ENCODE results near the gene LMBRD1. TPM values are rescaled to one million over a fixed set of nuclear protein-coding genes. Genes with fewer than 3 reads are reported as not detected.

LMBRD1 gene
- total and polyA plus RNA-seq, 7 donors: 19.7 to 37.0 (median 25.5) TPM

DNA sequence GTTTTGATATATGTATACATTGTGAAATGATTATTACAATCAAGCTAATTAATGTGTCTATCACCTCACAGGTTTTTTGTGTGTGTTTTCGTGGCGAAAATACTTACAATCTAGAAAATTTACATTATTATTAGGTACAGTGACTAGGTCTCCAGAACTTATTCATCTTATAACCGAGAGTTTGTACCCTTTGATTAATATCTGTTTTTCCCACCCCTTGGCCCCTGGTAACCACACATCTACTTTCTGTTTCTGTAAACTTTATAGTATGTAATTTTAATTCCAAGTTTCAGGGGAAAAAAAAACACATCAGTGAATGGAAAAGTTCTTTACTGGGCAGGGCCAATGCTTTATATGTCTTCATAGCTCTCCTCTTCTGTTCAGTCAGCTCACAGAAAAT is 131.4 kb downstream of the LMBRD1 start:
- Histone ChIP-seq H3K27me3 (ENCODE audit: insufficient read depth in 3 of 3, low read length in 2 of 3) (no peaks in the 10 kb centered on the region), H3K4me3 (no peak overlapping the region), H3K9me3 (no peaks in the 10 kb centered on the region), H3K36me3 (ENCODE audit: insufficient read depth in 1 of 2, low read depth in 1 of 2) (peaks cover 0 to 6% of the 10 kb centered on the region in 2 donors), H3K4me1 (no peaks in the 10 kb centered on the region), H3K27ac (no peak overlapping the region)
- intact Hi-C loops (cut with DNase I): no loop called here
- TF ChIP-seq, protein P1, sequence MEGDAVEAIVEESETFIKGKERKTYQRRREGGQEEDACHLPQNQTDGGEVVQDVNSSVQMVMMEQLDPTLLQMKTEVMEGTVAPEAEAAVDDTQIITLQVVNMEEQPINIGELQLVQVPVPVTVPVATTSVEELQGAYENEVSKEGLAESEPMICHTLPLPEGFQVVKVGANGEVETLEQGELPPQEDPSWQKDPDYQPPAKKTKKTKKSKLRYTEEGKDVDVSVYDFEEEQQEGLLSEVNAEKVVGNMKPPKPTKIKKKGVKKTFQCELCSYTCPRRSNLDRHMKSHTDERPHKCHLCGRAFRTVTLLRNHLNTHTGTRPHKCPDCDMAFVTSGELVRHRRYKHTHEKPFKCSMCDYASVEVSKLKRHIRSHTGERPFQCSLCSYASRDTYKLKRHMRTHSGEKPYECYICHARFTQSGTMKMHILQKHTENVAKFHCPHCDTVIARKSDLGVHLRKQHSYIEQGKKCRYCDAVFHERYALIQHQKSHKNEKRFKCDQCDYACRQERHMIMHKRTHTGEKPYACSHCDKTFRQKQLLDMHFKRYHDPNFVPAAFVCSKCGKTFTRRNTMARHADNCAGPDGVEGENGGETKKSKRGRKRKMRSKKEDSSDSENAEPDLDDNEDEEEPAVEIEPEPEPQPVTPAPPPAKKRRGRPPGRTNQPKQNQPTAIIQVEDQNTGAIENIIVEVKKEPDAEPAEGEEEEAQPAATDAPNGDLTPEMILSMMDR (IDR thresholded peaks at IDR 0.05): no peak
- DNase-seq (no peak), ATAC-seq (no peak)
- WGBS, 3 donors: 92 to 97% (median 94%) methylated on average over 3 of the region's 3 CpGs

DNA sequence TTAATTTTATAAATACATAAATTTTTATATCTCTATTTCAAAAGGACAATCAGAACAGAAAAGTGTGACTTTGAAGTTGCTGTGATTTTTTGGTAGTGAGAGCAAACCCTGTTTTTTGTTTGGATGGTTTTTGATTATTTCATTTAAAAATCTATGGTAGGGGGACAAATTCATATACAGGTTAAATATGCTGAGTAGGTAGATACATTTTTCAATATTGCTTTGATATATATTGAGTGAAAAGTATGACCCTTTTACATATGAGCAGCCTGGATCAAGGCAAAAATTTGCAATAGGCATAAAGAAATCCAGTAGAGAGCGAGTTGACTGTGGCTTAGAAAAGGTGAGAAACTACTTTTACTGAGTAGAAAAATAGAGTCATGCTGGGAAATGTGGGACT is 132.3 kb downstream of the LMBRD1 start:
- intact Hi-C loops (cut with DNase I): no loop called here
- 86 to 93% (median 90%) methylated on average over 1 of the region's 1 CpG for WGBS, 3 donors
- no peaks in the 10 kb centered on the region for H3K36me3 ChIP-seq (ENCODE audit: insufficient read depth in 1 of 2, low read depth in 1 of 2)
- H3K27me3 ChIP-seq (ENCODE audit: insufficient read depth in 3 of 3, low read length in 2 of 3): no peaks in the 10 kb centered on the region
- H3K4me3 ChIP-seq: no peak overlapping the region
- H3K27ac ChIP-seq: no peak overlapping the region
- TF ChIP-seq, protein P1 (IDR thresholded peaks at IDR 0.05): no peak
- peaks cover 2% of the 10 kb centered on the region for H3K9me3 ChIP-seq
- no peak for ATAC-seq
- DNase-seq: no peak
- H3K4me1 ChIP-seq: no peaks in the 10 kb centered on the region

DNA sequence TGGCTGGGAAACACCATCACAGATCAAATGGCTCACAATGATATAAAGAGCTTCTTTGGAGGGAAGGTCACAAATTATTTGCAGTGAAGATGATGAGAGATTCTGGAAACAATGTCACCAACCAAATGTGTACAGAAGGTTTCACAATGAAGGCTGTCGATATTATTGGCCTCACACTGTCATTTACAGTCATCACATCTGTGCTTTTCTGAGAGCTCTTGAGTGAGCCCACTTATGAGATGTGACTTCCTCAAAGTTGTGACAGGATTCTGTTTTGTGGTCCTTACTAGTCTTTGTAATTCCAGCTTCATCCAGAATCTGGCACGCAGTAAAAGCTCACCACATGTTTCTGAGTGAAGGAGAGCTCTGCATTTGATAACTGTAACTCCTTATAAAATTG is 133.6 kb downstream of the LMBRD1 start:
- Histone ChIP-seq H3K4me3 (no peak overlapping the region), H3K36me3 (ENCODE audit: insufficient read depth in 1 of 2, low read depth in 1 of 2) (no peaks in the 10 kb centered on the region), H3K27ac (no peak overlapping the region), H3K27me3 (ENCODE audit: insufficient read depth in 3 of 3, low read length in 2 of 3) (no peaks in the 10 kb centered on the region), H3K9me3 (peaks cover 6% of the 10 kb centered on the region), H3K4me1 (no peaks in the 10 kb centered on the region)
- ATAC-seq (no peak), DNase-seq (no peak)
- intact Hi-C loops (cut with DNase I): no loop called here
- TF ChIP-seq, protein P1 (IDR thresholded peaks at IDR 0.05): no peak
- 74 to 78% (median 78%) methylated on average over 2 of the region's 2 CpGs for WGBS, 3 donors

DNA sequence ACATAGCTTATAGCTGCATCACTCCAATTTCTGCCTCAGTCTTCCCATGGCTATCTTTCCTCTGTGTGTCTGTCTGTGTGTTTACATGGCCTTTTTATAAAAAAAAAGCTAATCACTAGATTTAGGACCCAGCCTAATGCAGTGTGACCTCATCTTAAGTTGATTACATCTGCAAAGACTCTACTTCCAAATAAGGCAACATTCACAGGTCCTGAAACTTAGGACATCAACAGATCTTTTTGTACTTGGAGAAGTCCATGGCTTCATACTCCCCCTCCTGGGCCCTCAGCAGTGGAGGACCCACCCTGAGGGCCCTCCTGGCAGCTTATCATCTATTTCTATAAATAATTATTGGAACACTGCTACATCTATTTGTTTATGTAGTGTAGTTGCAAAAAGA is 146.1 kb downstream of the LMBRD1 start:
- H3K27me3 ChIP-seq (ENCODE audit: insufficient read depth in 3 of 3, low read length in 2 of 3): no peaks in the 10 kb centered on the region
- H3K4me1 ChIP-seq: no peaks in the 10 kb centered on the region
- no peaks in the 10 kb centered on the region for H3K9me3 ChIP-seq
- intact Hi-C loops (cut with DNase I): no loop called here
- ATAC-seq (no peak), DNase-seq (no peak)
- TF ChIP-seq, protein P1 (IDR thresholded peaks at IDR 0.05): no peak
- H3K27ac ChIP-seq: no peak overlapping the region
- no peak overlapping the region for H3K4me3 ChIP-seq
- H3K36me3 ChIP-seq (ENCODE audit: insufficient read depth in 1 of 2, low read depth in 1 of 2): no peaks in the 10 kb centered on the region

DNA sequence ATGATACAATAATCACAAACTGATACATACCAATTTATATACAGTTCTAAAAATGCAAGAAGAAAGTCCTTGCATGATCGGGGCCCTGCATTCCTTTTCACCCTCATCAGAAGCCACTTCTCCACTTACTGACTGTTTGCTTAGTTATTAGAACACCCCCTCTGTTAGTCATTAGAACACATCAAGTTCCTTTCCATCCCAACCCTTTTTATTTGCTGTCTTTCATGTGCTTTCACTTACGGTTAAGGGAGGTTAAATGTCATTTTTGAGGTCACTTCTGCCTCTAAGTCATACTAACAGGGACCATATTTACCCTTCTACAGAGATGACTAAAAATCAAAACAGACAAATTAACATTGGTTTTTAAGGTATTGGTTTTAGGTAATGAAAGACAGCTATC is 149.1 kb downstream of the LMBRD1 start:
- DNase-seq (no peak), ATAC-seq (no peak)
- WGBS, 3 donors: 53 to 56% (median 53%) methylated on average over 2 of the region's 2 CpGs
- Histone ChIP-seq H3K4me3 (no peak overlapping the region), H3K4me1 (no peaks in the 10 kb centered on the region), H3K27me3 (ENCODE audit: insufficient read depth in 3 of 3, low read length in 2 of 3) (no peaks in the 10 kb centered on the region), H3K27ac (no peak overlapping the region), H3K9me3 (no peaks in the 10 kb centered on the region), H3K36me3 (ENCODE audit: insufficient read depth in 1 of 2, low read depth in 1 of 2) (no peaks in the 10 kb centered on the region)
- TF ChIP-seq, protein P1 (IDR thresholded peaks at IDR 0.05): no peak
- intact Hi-C loops (cut with DNase I): no loop called here
